Duodenal mucosa (tissue), 2 donors: Measurements from ENCODE around the gene DBF4.
"Not testable (repeated sequence)": the region's sequence is repeated elsewhere in the genome, so short reads cannot be mapped to it uniquely, and the experiment has no call there.

Experiments used
- H3K27ac ChIP-seq: one replicate; pipeline ENCODE4 v1.7.0; 2013; ENCODE audit warnings: low read depth, low read length
- H3K27me3 ChIP-seq, 2 donors: one replicate each; pipeline ENCODE4 v1.7.0; 2013; ENCODE audit warnings: low read length in 2 of 2, control low read depth in 1 of 2; ENCODE audit not compliant: insufficient read depth in 2 of 2, control insufficient read depth in 1 of 2
- H3K36me3 ChIP-seq, 2 donors: one replicate each; pipeline ENCODE4 v1.7.0; 2013; ENCODE audit warnings: low read length in 2 of 2, control low read depth in 1 of 2; ENCODE audit not compliant: insufficient read depth in 2 of 2, control insufficient read depth in 1 of 2
- H3K4me1 ChIP-seq, 2 donors: one replicate each; pipeline ENCODE4 v1.7.0; 2013; ENCODE audit warnings: low read length in 2 of 2, control low read depth in 1 of 2; ENCODE audit not compliant: insufficient read depth in 2 of 2, control insufficient read depth in 1 of 2
- H3K4me3 ChIP-seq, 2 donors: one replicate each; pipeline ENCODE4 v1.7.0; 2013; ENCODE audit warnings: low read length in 2 of 2, low read depth in 1 of 2
- H3K9ac ChIP-seq, 2 donors: one replicate each; pipeline ENCODE4 v1.7.0; 2013; ENCODE audit warnings: low read length in 2 of 2, low read depth in 1 of 2
- H3K9me3 ChIP-seq, 2 donors: one replicate each; pipeline ENCODE4 v1.7.0; 2013; ENCODE audit warnings: low read length in 2 of 2, control low read depth in 1 of 2; ENCODE audit not compliant: control insufficient read depth in 1 of 2

The DBF4 gene

DNA sequence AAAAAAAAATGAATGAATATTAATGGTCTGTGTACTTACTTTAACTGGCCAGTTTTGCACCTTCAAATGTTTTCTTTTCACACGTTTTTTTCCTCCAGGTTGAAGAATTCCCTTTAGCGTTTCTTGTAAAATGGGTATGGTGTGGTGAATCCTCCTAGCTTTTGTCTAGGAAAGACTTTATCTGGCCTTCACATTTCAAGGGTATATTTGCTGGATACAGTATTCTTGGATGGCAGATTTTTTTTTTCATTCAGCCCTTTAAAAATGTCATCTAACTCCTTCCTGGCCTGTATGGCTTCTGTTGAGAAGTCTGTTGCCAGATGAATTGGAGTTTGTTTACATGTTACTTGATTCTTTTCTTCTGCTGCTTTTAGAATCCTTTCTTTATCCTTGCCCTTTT, 10.2 kb upstream of the DBF4 start:
- no peaks in the 10 kb centered on the region for H3K27me3 ChIP-seq
- H3K36me3 ChIP-seq, result peaks cover 7 to 11% of the 10 kb centered on the region in 2 donors

DNA sequence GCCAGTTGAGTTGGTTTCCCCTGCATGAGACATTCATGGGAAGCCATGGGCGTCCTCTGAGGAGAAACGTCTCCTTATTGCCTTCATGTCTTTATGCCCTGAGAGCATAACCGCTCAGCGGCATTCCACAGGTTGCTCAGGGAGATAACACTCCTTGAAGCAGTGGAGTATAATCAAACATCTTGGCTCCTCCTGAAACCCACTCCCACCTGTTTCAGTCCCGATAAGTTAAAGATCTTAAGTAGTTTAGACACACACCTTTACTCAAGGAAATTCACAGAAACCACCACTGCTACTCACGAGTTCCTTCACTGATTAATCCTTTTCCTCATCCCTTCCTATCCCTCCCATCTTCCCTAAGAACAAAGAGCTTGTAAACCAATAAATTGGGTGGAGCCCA, 9.8 kb upstream of the DBF4 start:
- not testable (repeated sequence) for H3K9ac ChIP-seq, H3K4me3 ChIP-seq, H3K27ac ChIP-seq, H3K4me1 ChIP-seq, H3K27me3 ChIP-seq
- Histone ChIP-seq H3K9me3 (peaks cover 19 to 31% of the 10 kb centered on the region in 2 donors), H3K36me3 (peaks cover 10 to 13% of the 10 kb centered on the region in 2 donors)

More for the DNA sequence above, 10.2 kb upstream of the DBF4 start:
- Histone ChIP-seq H3K27ac (no peak overlapping the region), H3K9ac (no peak overlapping the region), H3K4me1 (no peaks in the 10 kb centered on the region), H3K9me3 (peaks cover 17 to 29% of the 10 kb centered on the region in 2 donors), H3K4me3 (no peak overlapping the region)

DNA sequence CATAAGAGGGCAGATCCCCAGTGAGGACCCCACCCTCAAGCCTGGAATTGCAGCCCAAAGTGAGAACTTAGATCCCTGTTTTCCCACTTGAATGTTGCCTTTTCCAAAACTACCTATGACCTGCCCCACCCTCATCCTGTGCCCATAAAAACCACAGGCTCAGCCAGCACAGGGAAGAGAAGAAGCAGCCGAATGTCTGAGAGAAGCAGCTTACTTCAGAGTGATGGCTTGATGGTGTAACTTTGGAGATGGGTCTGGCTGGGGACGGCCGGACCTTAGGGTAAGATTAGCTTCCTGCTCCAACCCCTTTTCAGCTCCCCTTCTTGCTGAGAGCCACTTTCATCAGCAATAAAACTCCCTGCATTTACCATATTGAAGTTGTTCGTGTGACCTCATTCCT, 5.8 kb upstream of the DBF4 start:
- Histone ChIP-seq H3K27ac (no peak overlapping the region), H3K9me3 (peaks cover 19 to 31% of the 10 kb centered on the region in 2 donors), H3K4me3 (no peak overlapping the region), H3K9ac (no peak overlapping the region), H3K36me3 (peaks cover 10 to 13% of the 10 kb centered on the region in 2 donors), H3K4me1 (peaks cover 9 to 14% of the 10 kb centered on the region in 2 donors), H3K27me3 (no peaks in the 10 kb centered on the region)

DNA sequence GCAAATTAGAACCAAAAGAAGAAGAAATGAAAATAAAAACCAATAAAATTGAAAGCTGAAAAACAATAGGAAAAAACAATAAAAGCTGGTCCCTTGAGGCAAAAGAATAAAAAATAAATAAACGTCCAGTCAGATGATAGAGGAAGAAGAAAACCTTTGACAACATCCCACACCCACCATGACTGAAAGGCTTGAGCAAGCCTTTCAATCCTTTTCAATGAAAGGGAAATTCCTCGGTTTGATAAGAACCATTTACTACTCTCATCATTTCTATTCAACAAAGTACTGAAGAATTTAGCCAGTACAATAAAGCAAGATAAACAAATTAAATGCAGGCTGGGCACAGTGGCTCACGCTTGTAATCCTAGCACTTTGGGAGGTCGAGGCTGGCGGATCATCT, 3.9 kb upstream of the DBF4 start:
- Histone ChIP-seq H3K9ac (no peak overlapping the region), H3K9me3 (peaks cover 16% of the 10 kb centered on the region in 2 donors), H3K36me3 (peaks cover 8 to 13% of the 10 kb centered on the region in 2 donors), H3K4me3 (no peak overlapping the region), H3K27ac (no peak overlapping the region), H3K27me3 (no peaks in the 10 kb centered on the region), H3K4me1 (peaks cover 9 to 14% of the 10 kb centered on the region in 2 donors)

DNA sequence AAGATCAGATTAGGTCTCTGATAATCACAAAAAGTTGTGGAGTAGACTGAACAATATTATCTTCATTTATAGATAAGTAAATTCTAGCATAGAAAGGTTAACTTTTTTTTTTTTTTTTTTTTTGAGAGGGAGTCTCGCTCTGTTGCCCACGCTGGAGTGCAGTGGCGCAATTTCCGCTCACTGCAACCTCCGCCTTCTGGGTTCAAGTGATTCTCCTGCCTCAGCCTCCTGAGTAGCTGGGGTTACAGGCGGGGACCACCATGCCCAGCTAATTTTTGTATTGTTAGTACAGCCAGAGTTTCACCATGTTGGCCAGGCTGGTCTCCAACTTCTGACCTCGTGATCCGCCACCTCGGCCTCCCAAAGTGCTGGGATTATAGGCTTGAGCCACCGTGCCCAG, 3.0 kb upstream of the DBF4 start:
- not testable (repeated sequence) for H3K27ac ChIP-seq, H3K4me3 ChIP-seq, H3K9ac ChIP-seq, H3K27me3 ChIP-seq
- Histone ChIP-seq H3K36me3 (peaks cover 8 to 10% of the 10 kb centered on the region in 2 donors), H3K4me1 (peaks cover 14 to 18% of the 10 kb centered on the region in 2 donors), H3K9me3 (peaks cover 12 to 13% of the 10 kb centered on the region in 2 donors)

DNA sequence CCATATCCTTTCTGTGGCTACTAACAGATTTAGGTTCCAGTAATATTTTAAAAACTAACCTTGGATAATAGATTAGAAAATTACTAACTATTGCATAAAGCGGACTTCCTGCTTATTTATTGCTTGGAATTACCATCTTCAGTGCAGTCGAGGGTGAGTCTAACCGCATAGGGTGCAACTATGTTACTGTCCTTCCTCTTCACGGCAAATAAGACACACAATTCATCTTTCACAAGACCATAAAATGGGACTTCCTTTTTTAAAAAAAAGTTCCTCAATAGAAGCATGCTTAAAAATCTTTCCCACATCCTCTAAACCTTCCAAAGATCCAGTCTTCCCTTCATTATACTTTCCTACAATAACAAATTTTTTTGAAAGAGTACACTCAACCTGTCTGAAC, 2.2 kb upstream of the DBF4 start:
- no peaks in the 10 kb centered on the region for H3K27me3 ChIP-seq
- peaks cover 16 to 22% of the 10 kb centered on the region in 2 donors for H3K4me1 ChIP-seq
- H3K4me3 ChIP-seq, result peak overlapping the region; percentile 89 to 90
- peaks cover 12% of the 10 kb centered on the region in 2 donors for H3K9me3 ChIP-seq
- H3K9ac ChIP-seq, result no peak overlapping the region
- H3K36me3 ChIP-seq, result peaks cover 8 to 9% of the 10 kb centered on the region in 2 donors
- no peak overlapping the region for H3K27ac ChIP-seq

DNA sequence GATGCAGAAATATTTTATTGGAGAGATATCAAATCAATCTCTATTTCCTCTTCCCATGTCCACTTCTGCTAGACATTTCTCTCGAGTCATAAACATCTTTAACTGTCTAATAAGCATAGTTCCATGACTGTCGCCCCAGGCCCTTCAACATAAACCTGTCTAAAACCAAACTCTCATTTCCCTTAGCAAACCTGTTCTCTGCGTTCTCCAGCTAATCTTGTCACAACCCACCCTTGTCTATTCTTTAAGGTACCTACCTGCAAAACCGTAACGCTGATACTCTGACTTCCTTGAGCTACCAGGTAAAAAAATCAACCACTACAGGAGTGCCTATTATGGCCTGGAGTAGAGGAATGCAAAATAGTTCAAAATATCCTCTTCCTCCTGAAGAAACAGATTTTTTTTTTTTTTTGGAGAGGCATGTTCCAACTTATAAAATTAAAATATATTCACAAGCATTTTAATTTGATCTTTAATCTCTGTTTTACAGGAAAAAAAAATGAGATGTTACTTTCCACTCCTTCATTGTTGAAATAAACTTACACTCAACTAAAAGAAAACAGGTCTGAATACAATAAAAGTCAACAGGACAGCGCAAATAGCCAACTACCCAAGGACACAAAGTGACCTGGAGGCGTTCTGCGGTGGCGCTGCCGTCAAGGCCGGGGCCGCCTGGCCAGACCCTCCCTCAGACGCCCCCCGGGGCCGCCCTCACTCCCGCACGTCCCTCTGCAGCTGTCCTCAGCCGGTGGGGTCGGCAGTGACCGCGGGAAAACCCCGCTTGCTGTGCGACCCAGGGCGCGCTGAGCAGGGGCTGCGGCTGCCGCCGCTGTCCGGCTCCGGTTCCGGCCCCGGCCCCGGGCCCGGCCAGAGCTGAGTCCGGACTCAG, 898 bp upstream of the DBF4 start:
- Histone ChIP-seq H3K4me1 (peaks cover 16 to 22% of the 10 kb centered on the region in 2 donors), H3K4me3 (peak overlapping the region; percentile 89 to 90)

DNA sequence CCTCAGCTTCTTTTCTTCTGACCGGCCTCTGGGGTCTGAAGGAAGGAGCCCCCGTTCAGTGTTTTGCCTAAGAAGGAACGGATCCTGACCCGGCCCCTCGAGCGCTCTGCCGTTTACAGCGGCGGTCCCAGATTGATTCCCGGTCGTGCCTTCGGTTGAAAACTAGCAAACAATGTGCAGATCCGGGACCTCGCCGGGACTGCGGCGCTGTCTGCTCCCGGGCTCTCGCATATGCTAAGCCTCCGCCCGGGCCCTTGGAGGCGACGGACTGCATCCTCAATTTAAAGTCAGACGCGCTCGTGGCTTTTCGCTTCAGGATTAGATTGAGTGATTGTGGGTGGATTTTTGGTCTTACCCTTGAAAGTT, 559 bp downstream of the DBF4 start:
- H3K9ac ChIP-seq, result peak overlapping the region; percentile 91 to 92
- H3K27me3 ChIP-seq, result no peaks in the 10 kb centered on the region
- H3K36me3 ChIP-seq, result peaks cover 0 to 4% of the 10 kb centered on the region in 2 donors
- peak overlapping the region; percentile 90 for H3K27ac ChIP-seq
- H3K4me1 ChIP-seq, result peaks cover 16 to 22% of the 10 kb centered on the region in 2 donors
- peak overlapping the region; percentile 89 to 90 for H3K4me3 ChIP-seq
- no peaks in the 10 kb centered on the region for H3K9me3 ChIP-seq

More for the DNA sequence above, 898 bp upstream of the DBF4 start:
- no peaks in the 10 kb centered on the region for H3K27me3 ChIP-seq
- peaks cover 8 to 9% of the 10 kb centered on the region in 2 donors for H3K9me3 ChIP-seq
- peak overlapping the region; percentile 90 for H3K27ac ChIP-seq
- H3K9ac ChIP-seq, result peak overlapping the region; percentile 77 to 91
- peaks cover 8 to 13% of the 10 kb centered on the region in 2 donors for H3K36me3 ChIP-seq

DNA sequence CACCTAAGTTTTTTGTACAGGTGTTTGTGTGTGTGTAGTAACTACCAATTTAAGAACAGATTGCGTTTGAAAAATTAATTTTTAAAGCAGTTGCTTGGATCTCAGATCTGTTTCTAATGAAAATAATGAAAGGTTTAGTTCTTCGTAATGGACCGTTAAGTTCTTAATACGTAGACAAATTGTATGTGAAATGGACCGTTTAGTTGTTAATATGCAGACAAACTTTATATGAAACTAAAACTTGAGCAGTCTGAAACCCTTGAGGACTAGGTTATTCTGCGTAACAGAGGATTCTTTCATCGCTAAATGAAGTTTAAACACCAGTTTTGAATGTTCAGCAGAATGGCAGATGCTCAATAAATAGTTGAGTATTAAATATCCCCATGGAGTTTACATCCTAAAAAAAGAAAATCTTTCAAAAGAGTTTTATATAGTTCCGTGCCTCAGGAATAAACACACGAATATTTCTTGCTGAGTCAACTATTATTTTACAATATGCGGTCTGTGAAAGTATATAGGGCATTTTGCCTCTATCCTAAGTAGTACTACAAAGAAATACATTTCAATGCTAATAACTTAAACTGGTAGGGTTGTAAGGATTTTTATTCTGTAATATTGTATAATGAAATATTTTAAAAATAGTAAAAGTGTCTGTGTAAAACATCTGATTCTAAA, 1.2 kb downstream of the DBF4 start:
- Histone ChIP-seq H3K27me3 (no peaks in the 10 kb centered on the region), H3K36me3 (peaks cover 0 to 9% of the 10 kb centered on the region in 2 donors), H3K9ac (peak overlapping the region; percentile 91 to 92), H3K4me3 (peak overlapping the region; percentile 89 to 90), H3K27ac (no peak overlapping the region), H3K4me1 (peaks cover 16 to 22% of the 10 kb centered on the region in 2 donors), H3K9me3 (no peaks in the 10 kb centered on the region)

DNA sequence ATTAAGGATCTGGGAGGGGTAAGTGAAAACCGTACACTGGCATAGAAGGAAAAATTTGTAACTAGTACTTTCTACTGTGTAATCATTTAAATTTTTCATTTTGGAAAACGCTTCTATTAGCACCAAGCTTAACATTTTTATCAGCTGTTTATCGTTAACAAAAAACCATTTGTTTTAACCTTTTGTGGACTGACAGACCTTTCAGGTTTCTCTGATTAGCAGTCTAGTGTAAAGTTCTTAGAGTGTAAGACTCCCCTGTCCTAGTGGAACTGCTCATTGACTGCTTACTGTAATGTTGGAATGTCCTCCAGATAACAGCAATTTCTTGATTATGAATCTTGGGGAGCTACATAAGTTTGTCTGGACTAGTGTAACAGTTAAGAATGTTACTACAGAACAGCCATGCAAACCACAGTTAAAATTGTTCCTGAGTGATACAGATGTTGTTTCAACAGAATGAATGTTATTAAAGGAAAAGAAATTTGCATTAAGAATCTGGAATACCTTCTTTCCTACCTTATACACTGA, 2.0 kb downstream of the DBF4 start:
- Histone ChIP-seq H3K4me1 (peaks cover 16 to 22% of the 10 kb centered on the region in 2 donors), H3K36me3 (peaks cover 0 to 10% of the 10 kb centered on the region in 2 donors), H3K9ac (peak overlapping the region in 1 of 2 donors; percentile 7), H3K4me3 (peak overlapping the region in 1 of 2 donors; percentile 90), H3K27me3 (no peaks in the 10 kb centered on the region), H3K27ac (no peak overlapping the region), H3K9me3 (no peaks in the 10 kb centered on the region)
